D721Med (cell line): ENCODE results near the gene TMEM178B.

Experiments used
- DNase-seq: peaks from one replicate; pipeline ENCODE4 v3.0.0; 2011; ENCODE audit warnings: low spot score; ENCODE audit not compliant: insufficient read length
- FAIRE-seq: peaks from 2 replicates; lab custom pipeline; 2011; peaks lifted over from hg19 to GRCh38; lab: Jason Lieb, UNC
- CTCF ChIP-seq: IDR thresholded peaks from 2 replicates; pipeline ENCODE4 v1.5.1; 2012; ENCODE audit warnings: mild to moderate bottlenecking, control low read depth; ENCODE audit not compliant: insufficient read depth; ENCODE audit errors: missing control alignments

The TMEM178B gene

GRCh38 chr7:141288626-141289025 lies 214.8 kb downstream of the TMEM178B start:
- no peak for TF ChIP-seq CTCF
- DNase-seq (no peak), FAIRE-seq (no peak)

- FAIRE-seq (no peak), DNase-seq (no peak)
- TF ChIP-seq CTCF: no peak
These were observed 216.5 kb downstream of the TMEM178B start for GRCh38 chr7:141290365-141290764.

GRCh38 chr7:141290973-141291372 lies 217.1 kb downstream of the TMEM178B start:
- FAIRE-seq (no peak), DNase-seq (no peak)
- no peak for TF ChIP-seq CTCF

- TF ChIP-seq CTCF: no peak
- DNase-seq (no peak), FAIRE-seq (no peak)
These were observed 217.7 kb downstream of the TMEM178B start for GRCh38 chr7:141291541-141291940.

DNA sequence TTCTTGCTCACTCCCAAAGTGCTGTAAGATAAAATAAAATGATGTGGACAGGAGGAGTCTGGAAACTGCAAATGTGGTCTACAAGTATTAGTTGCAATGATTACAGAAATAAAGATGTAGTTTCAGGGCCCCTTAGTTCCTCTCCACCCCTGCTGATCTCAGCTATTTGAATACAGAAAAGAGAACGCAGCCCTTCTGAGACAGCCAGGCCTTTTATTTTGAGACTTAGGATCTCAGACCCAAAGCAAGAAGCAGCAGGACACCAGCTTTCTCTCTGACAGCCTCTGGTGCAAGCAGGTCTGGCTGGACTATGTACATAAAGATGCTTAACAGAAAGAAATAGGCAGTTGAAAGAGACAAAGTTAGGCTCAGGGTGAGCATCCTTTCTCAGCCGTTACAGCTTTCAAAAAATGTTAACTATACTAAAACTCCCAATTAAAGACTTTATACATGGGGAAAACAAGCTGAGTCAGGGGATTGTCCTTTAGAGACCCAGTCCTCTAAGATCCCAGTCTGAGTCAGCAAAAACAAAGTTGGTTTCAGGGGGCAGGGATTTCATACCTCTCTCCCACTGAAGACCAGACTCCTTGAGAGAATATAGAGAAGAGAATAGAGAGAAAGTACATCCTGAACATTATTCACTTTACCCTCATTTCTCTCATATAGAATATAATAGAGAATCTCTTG lies 220.4 kb downstream of the TMEM178B start:
- FAIRE-seq (no peak), DNase-seq (no peak)
- no peak for TF ChIP-seq CTCF

- DNase-seq: no peak
- FAIRE-seq: no peak
- TF ChIP-seq CTCF: no peak
These were observed 221.6 kb downstream of the TMEM178B start for GRCh38 chr7:141295367-141295895.

- no peak for TF ChIP-seq CTCF
- DNase-seq (no peak), FAIRE-seq (no peak)
These were observed 227.0 kb downstream of the TMEM178B start for GRCh38 chr7:141300816-141301215.
